ENCODE data around the gene MUC22. TPM values are rescaled to one million over a fixed set of nuclear protein-coding genes. Genes with fewer than 3 reads are reported as not detected.
"Not testable (repeated sequence)": the region's sequence is repeated elsewhere in the genome, so short reads cannot be mapped to it uniquely, and the experiment has no call there.

MUC22 gene
- total and polyA plus RNA-seq, 5 donors from 2014 or later, result not detected

- Histone ChIP-seq H3K27ac (ENCODE audit: insufficient read depth, low read length, poor library complexity, severe bottlenecking) (no peak overlapping the region), H3K4me3 (ENCODE audit: low read depth, low read length) (no peak overlapping the region), H3K9me3 (ENCODE audit: control insufficient read depth in 2 of 2, low read length in 2 of 2) (no peaks in the 10 kb centered on the region), H3K36me3 (ENCODE audit: control insufficient read depth, insufficient read depth, low read length) (no peaks in the 10 kb centered on the region), H3K4me1 (ENCODE audit: control insufficient read depth, insufficient read depth, low read length, poor library complexity, severe bottlenecking) (no peaks in the 10 kb centered on the region), H3K27me3 (ENCODE audit: control insufficient read depth, insufficient read depth, low read length) (no peaks in the 10 kb centered on the region)
- Mint-ChIP-seq H3K27me3 (peaks cover 40% of the 10 kb centered on the region), H3K4me3 (no peak overlapping the region), H3K4me1 (peaks cover 0 to 6% (median 0%) of the 10 kb centered on the region in 4 donors), H3K36me3 (no peaks in the 10 kb centered on the region), H3K9me3 (no peaks in the 10 kb centered on the region), H3K27ac (no peak overlapping the region)
- DNase-seq, result no peak
- ATAC-seq (ENCODE audit: low read depth in 2 of 2), result no peak
Measured at GRCh38 chr6:31040801-31041200, 30.5 kb downstream of the MUC22 start.

- Histone ChIP-seq H3K9me3 (ENCODE audit: control insufficient read depth in 2 of 2, low read length in 2 of 2) (no peaks in the 10 kb centered on the region), H3K27ac (ENCODE audit: insufficient read depth, low read length, poor library complexity, severe bottlenecking) (no peak overlapping the region), H3K27me3 (ENCODE audit: control insufficient read depth, insufficient read depth, low read length) (no peaks in the 10 kb centered on the region), H3K4me1 (ENCODE audit: control insufficient read depth, insufficient read depth, low read length, poor library complexity, severe bottlenecking) (no peaks in the 10 kb centered on the region), H3K4me3 (ENCODE audit: low read depth, low read length) (no peak overlapping the region), H3K36me3 (ENCODE audit: control insufficient read depth, insufficient read depth, low read length) (no peaks in the 10 kb centered on the region)
- Mint-ChIP-seq H3K27me3 (peaks cover 39% of the 10 kb centered on the region), H3K9me3 (no peaks in the 10 kb centered on the region), H3K27ac (no peak overlapping the region), H3K4me3 (no peak overlapping the region), H3K4me1 (peaks cover 0 to 6% (median 0%) of the 10 kb centered on the region in 4 donors), H3K36me3 (no peaks in the 10 kb centered on the region)
- ATAC-seq (ENCODE audit: low read depth in 2 of 2) (no peak), DNase-seq (no peak)
Measured at GRCh38 chr6:31041372-31041974, 31.2 kb downstream of the MUC22 start.

- Mint-ChIP-seq H3K27me3 (peaks cover 48% of the 10 kb centered on the region), H3K4me3 (peak overlapping the region in 1 of 4 donors; percentile 64), H3K27ac (peak overlapping the region in 2 of 3 donors; percentile 63 to 73), H3K9me3 (peaks cover 0 to 1% (median 0%) of the 10 kb centered on the region in 7 donors), H3K4me1 (peaks cover 0 to 6% (median 0%) of the 10 kb centered on the region in 4 donors), H3K36me3 (peaks cover under 1% of the 10 kb centered on the region)
- peak in 1 of 3 donors; percentile 21 for DNase-seq
- H3K4me3 ChIP-seq (ENCODE audit: low read depth, low read length), result no peak overlapping the region
- H3K27ac ChIP-seq (ENCODE audit: insufficient read depth, low read length, poor library complexity, severe bottlenecking), result no peak overlapping the region
- no peaks in the 10 kb centered on the region for H3K4me1 ChIP-seq (ENCODE audit: control insufficient read depth, insufficient read depth, low read length, poor library complexity, severe bottlenecking)
- ATAC-seq (ENCODE audit: low read depth in 2 of 2), result no peak
- no peaks in the 10 kb centered on the region for H3K27me3 ChIP-seq (ENCODE audit: control insufficient read depth, insufficient read depth, low read length)
- H3K36me3 ChIP-seq (ENCODE audit: control insufficient read depth, insufficient read depth, low read length), result no peaks in the 10 kb centered on the region
- no peaks in the 10 kb centered on the region for H3K9me3 ChIP-seq (ENCODE audit: control insufficient read depth in 2 of 2, low read length in 2 of 2)
Measured at GRCh38 chr6:31042806-31043205, 32.5 kb downstream of the MUC22 start.

- Histone ChIP-seq H3K9me3 (ENCODE audit: control insufficient read depth in 2 of 2, low read length in 2 of 2) (no peaks in the 10 kb centered on the region), H3K27me3 (ENCODE audit: control insufficient read depth, insufficient read depth, low read length) (peaks cover 10% of the 10 kb centered on the region), H3K4me3 (ENCODE audit: low read depth, low read length) (no peak overlapping the region), H3K4me1 (ENCODE audit: control insufficient read depth, insufficient read depth, low read length, poor library complexity, severe bottlenecking) (no peaks in the 10 kb centered on the region), H3K27ac (ENCODE audit: insufficient read depth, low read length, poor library complexity, severe bottlenecking) (no peak overlapping the region), H3K36me3 (ENCODE audit: control insufficient read depth, insufficient read depth, low read length) (no peaks in the 10 kb centered on the region)
- ATAC-seq (ENCODE audit: low read depth in 2 of 2) (no peak), DNase-seq (no peak)
- Mint-ChIP-seq H3K4me3 (no peak overlapping the region), H3K4me1 (peaks cover 0 to 2% (median 0%) of the 10 kb centered on the region in 4 donors), H3K27me3 (peaks cover 63% of the 10 kb centered on the region), H3K9me3 (peaks cover 0 to 1% (median 0%) of the 10 kb centered on the region in 7 donors), H3K36me3 (peaks cover 8% of the 10 kb centered on the region), H3K27ac (no peak overlapping the region)
Measured at GRCh38 chr6:31048099-31048498, 37.8 kb downstream of the MUC22 start.

- Mint-ChIP-seq H3K9me3 (peaks cover 0 to 1% (median 0%) of the 10 kb centered on the region in 7 donors), H3K4me1 (no peaks in the 10 kb centered on the region), H3K27ac (no peak overlapping the region), H3K36me3 (peaks cover 8% of the 10 kb centered on the region), H3K27me3 (peaks cover 74% of the 10 kb centered on the region), H3K4me3 (no peak overlapping the region)
- no peak for ATAC-seq (ENCODE audit: low read depth in 2 of 2)
- Histone ChIP-seq H3K36me3 (ENCODE audit: control insufficient read depth, insufficient read depth, low read length) (no peaks in the 10 kb centered on the region), H3K27me3 (ENCODE audit: control insufficient read depth, insufficient read depth, low read length) (peaks cover 11% of the 10 kb centered on the region), H3K9me3 (ENCODE audit: control insufficient read depth in 2 of 2, low read length in 2 of 2) (no peaks in the 10 kb centered on the region), H3K27ac (ENCODE audit: insufficient read depth, low read length, poor library complexity, severe bottlenecking) (no peak overlapping the region), H3K4me3 (ENCODE audit: low read depth, low read length) (no peak overlapping the region), H3K4me1 (ENCODE audit: control insufficient read depth, insufficient read depth, low read length, poor library complexity, severe bottlenecking) (no peaks in the 10 kb centered on the region)
- DNase-seq, result no peak
Measured at GRCh38 chr6:31049518-31049917, 39.2 kb downstream of the MUC22 start.

- H3K4me1 ChIP-seq (ENCODE audit: control insufficient read depth, insufficient read depth, low read length, poor library complexity, severe bottlenecking); H3K4me1 Mint-ChIP-seq; H3K9me3 ChIP-seq (ENCODE audit: control insufficient read depth in 2 of 2, low read length in 2 of 2); H3K9me3 Mint-ChIP-seq; H3K36me3 Mint-ChIP-seq; H3K4me3 ChIP-seq (ENCODE audit: low read depth, low read length); H3K27ac Mint-ChIP-seq; H3K36me3 ChIP-seq (ENCODE audit: control insufficient read depth, insufficient read depth, low read length); ATAC-seq (ENCODE audit: low read depth in 2 of 2); DNase-seq; H3K27ac ChIP-seq (ENCODE audit: insufficient read depth, low read length, poor library complexity, severe bottlenecking): not testable (repeated sequence)
- peaks cover 72% of the 10 kb centered on the region for H3K27me3 Mint-ChIP-seq
- H3K27me3 ChIP-seq (ENCODE audit: control insufficient read depth, insufficient read depth, low read length), result peaks cover 11% of the 10 kb centered on the region
- peak overlapping the region in 1 of 4 donors; percentile 15 for H3K4me3 Mint-ChIP-seq
Measured at GRCh38 chr6:31053187-31053586, 42.9 kb downstream of the MUC22 start.

- Mint-ChIP-seq H3K36me3 (no peaks in the 10 kb centered on the region), H3K27me3 (peaks cover 74% of the 10 kb centered on the region), H3K4me1 (no peaks in the 10 kb centered on the region), H3K4me3 (no peak overlapping the region), H3K9me3 (no peaks in the 10 kb centered on the region), H3K27ac (no peak overlapping the region)
- peaks cover 11% of the 10 kb centered on the region for H3K27me3 ChIP-seq (ENCODE audit: control insufficient read depth, insufficient read depth, low read length)
- H3K9me3 ChIP-seq (ENCODE audit: control insufficient read depth in 2 of 2, low read length in 2 of 2), result no peaks in the 10 kb centered on the region
- DNase-seq (no peak), ATAC-seq (ENCODE audit: low read depth in 2 of 2) (no peak)
- H3K4me1 ChIP-seq (ENCODE audit: control insufficient read depth, insufficient read depth, low read length, poor library complexity, severe bottlenecking), result no peaks in the 10 kb centered on the region
- H3K4me3 ChIP-seq (ENCODE audit: low read depth, low read length), result no peak overlapping the region
- H3K36me3 ChIP-seq (ENCODE audit: control insufficient read depth, insufficient read depth, low read length), result no peaks in the 10 kb centered on the region
- no peak overlapping the region for H3K27ac ChIP-seq (ENCODE audit: insufficient read depth, low read length, poor library complexity, severe bottlenecking)
Measured at GRCh38 chr6:31053873-31054272, 43.6 kb downstream of the MUC22 start.

- no peaks in the 10 kb centered on the region for H3K4me1 Mint-ChIP-seq
- H3K4me3 ChIP-seq (ENCODE audit: low read depth, low read length), result no peak overlapping the region
- H3K27ac Mint-ChIP-seq, result no peak overlapping the region
- ATAC-seq (ENCODE audit: low read depth in 2 of 2) (no peak), DNase-seq (no peak)
- H3K4me1 ChIP-seq (ENCODE audit: control insufficient read depth, insufficient read depth, low read length, poor library complexity, severe bottlenecking), result no peaks in the 10 kb centered on the region
- H3K9me3 ChIP-seq (ENCODE audit: control insufficient read depth in 2 of 2, low read length in 2 of 2), result no peaks in the 10 kb centered on the region
- H3K36me3 Mint-ChIP-seq, result no peaks in the 10 kb centered on the region
- H3K4me3 Mint-ChIP-seq, result no peak overlapping the region
- no peaks in the 10 kb centered on the region for H3K9me3 Mint-ChIP-seq
- H3K27ac ChIP-seq (ENCODE audit: insufficient read depth, low read length, poor library complexity, severe bottlenecking), result no peak overlapping the region
- H3K27me3 Mint-ChIP-seq, result peaks cover 62% of the 10 kb centered on the region
- H3K36me3 ChIP-seq (ENCODE audit: control insufficient read depth, insufficient read depth, low read length), result no peaks in the 10 kb centered on the region
- H3K27me3 ChIP-seq (ENCODE audit: control insufficient read depth, insufficient read depth, low read length), result peaks cover 7% of the 10 kb centered on the region
Measured at GRCh38 chr6:31055441-31055840, 45.2 kb downstream of the MUC22 start.
